HG03280 (cell line): ENCODE results near the gene PRDM16.

Experiments
- ATAC-seq: cut with Tn5 transposase; IDR thresholded peaks from one replicate; pipeline ENCODE4 v1.9.1; 2021; ENCODE audit warnings: mild to moderate bottlenecking, moderate library complexity; ENCODE audit not compliant: unreplicated experiment

Gene PRDM16

GRCh38 chr1:3401585-3402257 is 332.7 kb downstream of the PRDM16 start:
- no peak for ATAC-seq

- ATAC-seq: no peak
Measured at GRCh38 chr1:3402258-3403010, 333.4 kb downstream of the PRDM16 start.

GRCh38 chr1:3403011-3403345 is 334.0 kb downstream of the PRDM16 start:
- ATAC-seq: no peak

GRCh38 chr1:3403388-3404231 is 334.6 kb downstream of the PRDM16 start:
- no peak for ATAC-seq

GRCh38 chr1:3404301-3404700 is 335.3 kb downstream of the PRDM16 start:
- no peak for ATAC-seq

GRCh38 chr1:3404801-3405200 is 335.8 kb downstream of the PRDM16 start:
- ATAC-seq: no peak

- no peak for ATAC-seq
Measured at GRCh38 chr1:3405491-3405890, 336.5 kb downstream of the PRDM16 start.

GRCh38 chr1:3405974-3406867 is 337.2 kb downstream of the PRDM16 start:
- no peak for ATAC-seq

- no peak for ATAC-seq
Measured at GRCh38 chr1:3407021-3407420, 338.0 kb downstream of the PRDM16 start.

- ATAC-seq: no peak
Measured at GRCh38 chr1:3408751-3409266, 339.8 kb downstream of the PRDM16 start.

GRCh38 chr1:3409366-3410141 is 340.6 kb downstream of the PRDM16 start:
- ATAC-seq: no peak

GRCh38 chr1:3410142-3410925 is 341.3 kb downstream of the PRDM16 start:
- no peak for ATAC-seq

- no peak for ATAC-seq
Measured at GRCh38 chr1:3411806-3412205, 342.8 kb downstream of the PRDM16 start.

- ATAC-seq: no peak
Measured at GRCh38 chr1:3412376-3412775, 343.4 kb downstream of the PRDM16 start.

GRCh38 chr1:3413975-3414710 is 345.1 kb downstream of the PRDM16 start:
- no peak for ATAC-seq

GRCh38 chr1:3415260-3416090 is 346.5 kb downstream of the PRDM16 start:
- ATAC-seq: no peak

GRCh38 chr1:3417082-3417739 is 348.2 kb downstream of the PRDM16 start:
- no peak for ATAC-seq
